HG02938 (cell line): ENCODE results near the gene LRFN5.
"Not testable (repeated sequence)": the region's sequence is repeated elsewhere in the genome, so short reads cannot be mapped to it uniquely, and the experiment has no call there.

ENCODE experiments used
- ATAC-seq: cut with Tn5 transposase; IDR thresholded peaks from one replicate; pipeline ENCODE4 v1.9.1; 2021; ENCODE audit warnings: mild to moderate bottlenecking, moderate library complexity; ENCODE audit not compliant: unreplicated experiment

Gene LRFN5

DNA sequence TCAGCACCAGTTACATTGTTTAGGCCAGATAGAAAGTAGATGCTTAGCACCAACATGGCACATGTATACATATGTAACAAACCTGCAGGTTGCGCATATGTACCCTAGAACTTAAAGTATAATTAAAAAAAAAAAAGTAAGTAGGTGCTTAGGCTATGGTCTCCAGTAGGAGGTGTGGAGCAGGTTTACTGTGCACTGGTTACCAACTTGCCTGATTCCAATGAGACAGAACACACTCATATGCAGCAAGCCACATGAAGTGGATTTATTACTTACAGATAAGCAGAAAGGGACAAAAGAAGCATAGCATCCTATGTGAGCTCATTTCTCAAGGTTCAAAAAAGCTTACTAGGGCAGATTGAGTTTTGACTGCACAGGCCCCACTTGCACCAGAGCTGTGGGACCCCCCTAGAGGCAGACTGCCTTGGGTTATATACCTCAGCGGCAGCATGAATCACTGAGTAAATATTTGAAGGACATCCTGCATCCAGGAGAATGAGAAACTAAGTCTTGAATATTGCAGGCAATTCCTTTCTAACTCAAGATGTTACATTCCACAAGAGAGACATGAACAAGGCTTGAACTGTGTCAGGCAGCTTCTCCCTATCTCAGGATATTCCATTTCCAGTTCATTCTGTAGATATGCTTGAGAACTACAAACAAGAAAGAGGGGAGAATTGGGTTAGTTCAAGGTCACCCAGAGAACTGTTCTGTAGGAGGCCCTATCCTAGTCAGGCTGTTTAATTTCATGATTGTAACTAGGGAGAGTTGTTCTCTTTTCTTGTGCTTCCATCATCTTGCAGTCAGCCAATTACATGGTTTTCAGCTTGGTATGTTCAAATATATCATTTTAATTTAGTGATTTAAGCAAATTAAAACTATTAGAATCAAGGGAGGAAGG lies 30.1 kb downstream of the LRFN5 start:
- ATAC-seq = no peak

DNA sequence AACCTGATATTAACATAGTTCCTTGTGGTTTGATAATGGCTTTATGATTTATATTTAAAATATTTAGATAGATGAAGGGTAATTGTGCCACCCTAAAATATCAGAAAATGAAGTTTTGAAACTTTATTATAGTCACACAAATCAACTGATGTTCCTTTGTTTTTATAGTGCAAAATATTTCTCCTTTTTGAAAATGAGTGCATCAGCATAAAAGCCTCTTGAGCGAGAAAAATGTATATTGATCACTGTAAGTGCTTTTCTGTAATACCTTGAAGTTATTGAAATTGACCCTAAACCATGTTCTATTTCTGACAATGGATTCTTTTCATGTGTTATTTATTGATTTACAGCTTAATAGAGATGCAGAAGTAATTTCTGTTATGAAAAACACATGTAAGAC lies 35.0 kb downstream of the LRFN5 start:
- no peak for ATAC-seq

DNA sequence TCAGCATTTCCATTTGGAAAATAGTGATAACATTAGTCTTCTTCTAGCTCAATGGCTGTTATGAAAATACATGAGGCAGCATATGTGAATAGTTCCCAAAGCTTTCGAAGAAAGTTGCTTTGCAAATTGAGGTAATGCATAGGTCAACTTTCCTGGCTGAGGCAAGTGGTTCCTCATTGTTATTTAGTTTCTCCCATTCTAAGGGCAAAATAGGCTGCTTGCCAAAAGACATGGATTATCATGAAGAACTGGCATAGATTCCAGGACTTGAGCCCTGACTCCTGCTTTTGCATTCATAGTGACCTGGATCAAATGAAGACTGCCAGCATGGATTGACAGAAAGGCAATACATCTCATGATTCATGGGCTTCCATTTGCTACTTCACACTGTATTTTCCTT lies 35.7 kb downstream of the LRFN5 start:
- no peak for ATAC-seq

DNA sequence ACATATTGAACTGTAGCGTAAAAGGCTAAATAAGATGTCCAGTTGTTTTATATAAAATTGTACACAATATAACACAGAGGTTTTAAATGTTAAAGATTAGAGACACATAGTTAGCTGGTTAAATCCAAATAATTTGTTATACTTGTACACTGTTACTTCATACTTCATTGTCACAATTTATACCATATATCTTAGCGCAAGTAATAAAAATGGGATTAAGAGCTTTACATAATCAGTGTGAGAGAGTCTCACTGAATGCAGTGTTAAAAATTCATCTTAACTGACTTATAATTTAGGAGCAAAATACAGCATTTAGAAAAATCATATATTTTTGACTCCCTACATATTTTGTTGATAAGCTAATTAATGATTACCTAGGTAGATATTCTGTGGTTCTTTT lies 36.1 kb downstream of the LRFN5 start:
- no peak for ATAC-seq

DNA sequence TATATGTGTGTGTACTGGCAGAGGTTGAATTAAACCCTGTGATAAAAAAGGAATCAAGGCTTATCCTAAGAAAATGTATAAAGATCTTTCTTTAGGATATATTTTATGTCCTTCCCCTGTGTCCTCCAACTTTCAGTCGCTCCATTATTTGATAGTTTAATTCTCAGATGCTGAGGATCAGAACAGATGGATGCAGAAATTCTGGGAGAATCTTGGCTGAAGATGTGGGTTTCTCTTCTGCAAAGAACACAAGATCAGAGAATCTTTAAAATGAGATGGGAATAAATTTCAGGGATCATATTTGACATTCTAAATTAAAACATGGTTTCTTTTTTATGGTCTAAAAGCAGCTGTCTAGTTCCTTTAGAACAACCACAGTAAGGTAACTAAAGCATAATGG lies 37.9 kb downstream of the LRFN5 start:
- no peak for ATAC-seq

DNA sequence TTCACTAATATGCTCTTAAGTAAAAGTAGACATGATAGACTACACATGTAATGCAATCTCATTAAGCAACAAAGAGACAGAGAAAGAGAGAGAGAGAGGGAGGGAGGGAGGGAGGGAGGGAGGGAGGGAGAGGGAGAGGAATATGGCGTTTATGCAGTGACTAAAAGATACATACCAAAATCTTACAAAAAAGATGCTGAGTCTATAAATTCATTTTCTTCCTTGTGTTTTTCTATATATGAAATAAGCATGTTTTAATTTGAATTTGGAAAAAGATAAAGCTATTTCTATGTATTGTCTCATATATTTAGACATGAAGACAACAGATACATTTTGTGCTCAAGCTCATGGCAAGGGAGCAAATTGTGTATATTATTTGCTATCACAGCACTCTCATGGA lies 44.1 kb downstream of the LRFN5 start:
- no peak for ATAC-seq

DNA sequence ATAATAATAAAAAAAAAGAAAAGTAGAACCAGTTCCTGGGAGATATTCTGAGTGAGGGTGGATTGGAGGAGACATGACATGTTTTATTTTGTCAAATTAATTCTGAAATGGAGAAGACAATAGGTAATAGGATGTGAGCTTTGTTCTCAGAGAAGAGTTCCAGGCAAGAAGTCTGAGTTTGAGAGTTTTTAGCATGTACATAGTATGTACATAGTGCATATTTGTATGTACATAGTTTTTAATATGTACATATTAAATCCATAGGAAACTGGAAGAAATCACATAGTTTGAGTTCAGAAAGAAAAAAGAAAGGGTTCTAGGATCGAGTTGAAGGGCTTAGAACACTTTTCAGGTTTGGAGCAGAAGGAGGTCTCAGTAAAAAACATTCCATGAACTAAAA lies 47.5 kb downstream of the LRFN5 start:
- ATAC-seq = no peak

DNA sequence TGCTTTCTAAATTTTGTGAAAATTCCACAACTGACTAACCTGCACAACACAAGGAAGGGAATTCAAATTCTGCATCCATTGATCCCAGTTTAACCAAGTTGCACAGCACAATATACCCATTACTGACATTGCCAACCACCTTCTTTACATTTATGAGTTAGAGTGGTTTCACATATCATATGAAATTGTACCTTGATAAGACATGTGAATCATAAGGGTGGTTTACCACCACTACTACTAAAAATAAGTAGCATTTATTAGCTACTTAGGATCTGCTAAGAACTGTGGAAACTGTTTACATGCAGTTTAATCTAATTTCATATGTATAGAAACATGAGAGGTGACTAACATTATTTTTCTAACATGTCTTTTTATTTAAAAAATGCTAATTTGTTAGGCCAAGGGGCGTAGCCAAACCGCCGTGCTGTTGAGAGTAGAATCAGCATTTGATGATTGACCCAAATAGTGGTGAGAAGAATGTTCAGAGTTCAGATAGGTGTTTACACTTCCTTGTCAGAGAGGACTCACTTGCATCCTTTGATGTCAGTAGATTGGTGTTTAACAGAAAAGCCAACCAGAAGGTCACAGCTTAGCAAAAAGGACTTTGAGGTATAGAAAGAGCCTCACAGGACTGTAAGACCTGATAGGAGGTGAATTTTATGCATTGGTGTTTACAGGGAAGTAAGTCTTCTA lies 56.2 kb downstream of the LRFN5 start:
- no peak for ATAC-seq

DNA sequence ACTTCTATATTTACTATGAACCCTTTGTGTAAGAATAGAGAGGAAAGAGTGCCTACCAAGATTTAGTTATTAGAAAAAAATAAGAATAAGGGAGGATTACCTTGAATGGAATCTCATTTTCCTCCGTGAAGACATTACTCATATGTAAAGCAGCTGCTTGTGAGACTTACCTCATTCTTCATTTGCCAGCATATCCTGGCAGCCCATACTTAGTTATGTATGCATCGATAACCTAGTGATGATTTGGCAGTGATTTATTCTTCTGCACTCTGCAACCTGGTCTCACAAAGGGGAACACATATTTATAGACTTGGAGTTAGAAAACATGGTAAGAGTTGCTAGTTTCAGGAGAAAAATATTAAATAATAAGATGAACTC lies 56.8 kb downstream of the LRFN5 start:
- ATAC-seq = no peak

DNA sequence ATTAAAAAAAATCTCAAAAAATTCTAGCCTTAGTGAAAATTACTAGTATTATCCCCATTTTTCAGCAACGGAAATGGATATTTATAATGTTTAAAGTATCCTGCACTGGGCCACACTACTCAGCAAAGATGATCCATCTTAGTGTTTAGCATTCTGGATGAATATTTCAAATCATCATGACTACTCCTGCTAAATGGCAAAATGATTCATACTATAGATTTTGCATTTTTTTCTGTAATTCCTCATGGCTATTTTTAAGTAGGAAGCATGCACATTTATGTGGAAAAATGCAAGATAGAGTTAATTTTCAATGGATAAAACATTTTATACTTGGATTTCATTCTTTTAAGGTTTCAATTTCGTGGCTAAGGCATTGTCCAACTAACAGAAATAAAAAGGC lies 59.6 kb downstream of the LRFN5 start:
- ATAC-seq = no peak

DNA sequence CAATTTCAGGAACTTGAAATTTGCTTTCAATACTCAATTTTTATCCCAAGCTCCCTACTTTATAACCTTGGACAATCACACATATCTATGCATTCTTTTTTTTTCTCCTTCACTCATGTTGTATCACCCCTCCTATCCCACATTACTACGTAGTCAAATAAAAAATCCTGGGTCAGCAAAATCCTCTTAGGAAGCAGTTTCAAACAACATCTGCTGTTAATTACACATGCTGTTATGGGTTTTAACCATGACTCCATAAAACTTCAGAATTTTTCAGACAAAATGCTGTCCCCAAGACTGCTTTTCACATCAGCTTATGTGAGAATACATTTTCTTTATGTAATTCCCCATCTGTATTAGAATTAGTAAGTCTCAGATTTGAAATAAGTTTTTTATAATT lies 61.7 kb downstream of the LRFN5 start:
- no peak for ATAC-seq

DNA sequence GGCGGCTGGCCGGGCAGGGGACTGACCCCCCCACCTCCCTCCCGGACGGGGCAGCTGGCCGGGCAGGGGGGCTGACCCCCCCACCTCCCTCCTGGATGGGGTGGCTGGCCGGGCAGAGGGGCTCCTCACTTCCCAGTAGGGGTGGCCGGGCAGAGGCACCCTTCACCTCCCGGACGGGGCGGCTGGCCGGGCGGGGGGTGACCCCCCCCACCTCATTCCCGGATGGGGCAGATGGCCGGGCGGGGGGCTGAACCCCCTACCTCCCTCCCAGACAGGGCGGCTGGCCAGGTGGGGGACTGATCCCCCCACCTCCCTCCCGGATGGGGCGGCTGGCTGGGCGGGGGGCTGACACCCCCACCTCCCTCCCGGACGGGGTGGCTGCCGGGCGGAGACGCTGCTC lies 66.9 kb downstream of the LRFN5 start:
- not testable (repeated sequence) for ATAC-seq

DNA sequence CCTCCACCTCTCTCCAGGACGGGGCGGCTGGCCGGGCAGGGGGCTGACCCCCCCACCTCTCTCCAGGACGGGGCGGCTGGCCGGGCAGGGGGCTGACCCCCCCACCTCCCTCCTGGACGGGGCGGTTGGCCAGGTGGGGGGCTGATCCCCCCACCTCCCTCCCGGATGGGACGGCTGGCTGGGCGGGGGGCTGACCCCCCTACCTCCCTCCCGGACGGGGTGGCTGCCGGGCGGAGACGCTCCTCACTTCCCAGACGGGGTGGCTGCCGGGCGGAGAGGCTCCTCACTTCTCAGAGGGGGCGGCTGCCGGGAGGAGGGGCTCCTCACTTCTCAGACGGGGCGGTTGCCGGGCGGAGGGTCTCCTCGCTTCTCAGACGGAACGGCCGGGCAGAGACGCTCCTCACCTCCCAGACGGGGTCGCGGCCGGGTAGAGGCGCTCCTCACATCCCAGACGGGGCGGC lies 67.9 kb downstream of the LRFN5 start:
- ATAC-seq = not testable (repeated sequence)

DNA sequence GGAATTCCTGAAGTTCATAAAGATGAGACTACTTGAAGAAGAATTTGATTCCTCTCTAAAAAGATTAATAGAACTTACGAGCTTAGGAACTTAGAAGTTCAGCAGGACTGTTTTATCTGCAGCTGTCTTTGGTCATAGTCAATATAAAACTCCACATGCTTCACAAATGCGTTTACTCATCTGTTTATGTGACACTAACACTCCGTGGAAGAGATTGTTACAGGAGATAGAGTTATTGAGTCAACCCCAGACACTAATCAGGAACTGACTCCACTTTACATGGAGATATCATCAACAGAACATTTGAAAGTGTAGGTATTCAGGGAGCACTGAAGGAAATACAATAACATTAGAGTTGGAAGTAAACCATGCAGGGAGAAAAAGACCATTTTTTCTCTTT lies 92.8 kb downstream of the LRFN5 start:
- no peak for ATAC-seq

DNA sequence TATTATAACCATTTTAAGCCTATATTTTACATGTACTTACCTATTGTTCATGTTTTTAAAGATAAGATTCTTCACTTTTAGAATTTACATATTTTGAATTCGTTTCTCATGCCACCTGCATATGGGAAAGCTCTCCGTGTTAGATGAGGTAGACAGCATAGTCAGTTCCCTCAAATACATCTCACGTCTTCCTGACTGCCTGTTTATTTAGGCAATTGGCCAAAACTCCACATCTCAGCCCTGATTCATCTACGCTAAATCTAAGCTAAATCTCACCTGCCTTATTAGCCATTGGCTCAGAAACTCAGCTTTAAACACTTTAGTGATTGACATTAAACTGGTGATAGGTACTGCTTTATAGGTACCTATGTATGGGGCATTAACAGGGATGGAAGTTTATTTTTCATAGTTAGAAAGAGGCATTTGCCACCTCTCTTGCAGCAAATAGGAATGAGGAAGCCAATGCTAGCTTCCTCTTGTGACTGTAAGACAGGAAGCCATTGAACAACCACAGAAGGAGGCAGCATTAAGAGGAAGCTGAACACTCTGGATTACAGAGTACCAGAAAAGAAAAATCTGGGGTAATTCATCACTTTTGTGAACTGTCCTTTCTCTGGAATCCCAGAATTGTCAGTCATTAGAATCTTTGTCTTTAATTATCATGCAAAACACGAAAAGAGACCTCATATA lies 111.9 kb downstream of the LRFN5 start:
- ATAC-seq = no peak

DNA sequence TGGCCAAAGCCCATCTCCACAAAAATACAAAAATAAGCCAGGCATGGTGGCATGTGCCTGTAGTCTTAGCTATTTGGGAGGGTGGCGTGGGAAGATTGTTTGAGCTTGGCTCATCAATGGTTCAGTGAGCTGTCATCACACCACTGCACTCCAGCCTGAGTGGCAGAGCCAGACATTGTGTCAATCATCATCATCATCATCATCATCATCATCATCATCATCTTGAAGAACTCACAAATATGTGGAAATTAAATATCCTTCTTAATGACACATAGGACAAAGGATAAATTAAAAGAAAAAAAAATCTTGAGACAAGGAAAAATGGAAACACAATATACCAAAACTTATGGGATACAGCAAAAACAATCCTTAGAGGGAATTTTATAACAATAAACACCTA lies 132.5 kb downstream of the LRFN5 start:
- no peak for ATAC-seq

DNA sequence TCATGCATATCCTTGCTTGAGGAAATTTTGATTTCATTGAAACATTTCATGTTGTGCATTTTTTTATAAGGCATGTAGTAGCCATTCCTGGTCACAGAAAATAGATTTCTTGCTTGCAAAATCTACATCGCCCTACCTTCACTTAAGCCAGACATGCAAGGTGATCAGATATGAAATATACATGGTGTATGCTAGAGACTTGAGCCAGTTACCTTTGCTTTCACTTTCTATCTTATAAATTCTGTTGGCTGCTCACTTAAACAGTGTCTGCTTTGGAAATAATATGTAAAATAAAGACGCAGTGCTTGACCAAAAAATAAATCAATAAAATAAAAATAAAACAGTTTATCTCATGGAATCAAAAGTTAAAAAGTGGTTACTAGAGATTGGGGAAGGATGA lies 136.5 kb downstream of the LRFN5 start:
- ATAC-seq = no peak

DNA sequence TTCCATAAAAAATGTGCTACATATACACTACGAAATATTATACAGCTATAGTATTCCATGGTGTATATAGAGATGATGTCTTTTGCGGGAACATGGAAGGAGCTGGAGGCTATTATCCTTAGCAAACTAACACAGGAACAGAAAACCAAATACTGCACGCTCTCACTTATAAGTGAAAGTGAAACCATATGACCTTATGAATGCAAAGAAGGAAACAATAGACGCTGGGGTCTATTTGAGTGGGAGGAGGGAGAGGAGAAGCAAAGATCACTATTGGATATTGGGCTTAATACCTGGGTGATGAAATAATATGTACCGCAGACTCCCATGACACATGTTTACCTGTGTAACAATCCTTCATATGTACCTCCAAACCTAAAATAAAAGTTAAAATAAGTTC lies 142.8 kb downstream of the LRFN5 start:
- no peak for ATAC-seq

DNA sequence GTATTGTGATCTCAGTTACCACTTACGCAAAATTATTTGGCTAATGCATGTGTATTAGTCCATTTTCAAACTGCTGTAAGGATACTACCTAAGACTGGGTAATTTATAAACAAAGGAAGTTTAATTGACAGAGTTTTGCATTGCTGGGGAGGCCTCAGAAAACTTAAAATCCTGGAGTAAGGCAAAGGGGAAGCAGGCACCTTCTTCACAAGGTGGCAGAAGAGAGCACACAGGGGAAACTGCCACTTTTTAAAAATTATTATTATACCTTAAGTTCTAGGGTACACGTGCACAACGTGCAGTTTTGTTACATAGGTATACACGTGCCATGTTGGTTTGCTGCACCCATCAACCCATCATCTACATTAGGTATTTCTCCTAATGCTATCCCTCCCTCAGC lies 143.9 kb downstream of the LRFN5 start:
- not testable (repeated sequence) for ATAC-seq

DNA sequence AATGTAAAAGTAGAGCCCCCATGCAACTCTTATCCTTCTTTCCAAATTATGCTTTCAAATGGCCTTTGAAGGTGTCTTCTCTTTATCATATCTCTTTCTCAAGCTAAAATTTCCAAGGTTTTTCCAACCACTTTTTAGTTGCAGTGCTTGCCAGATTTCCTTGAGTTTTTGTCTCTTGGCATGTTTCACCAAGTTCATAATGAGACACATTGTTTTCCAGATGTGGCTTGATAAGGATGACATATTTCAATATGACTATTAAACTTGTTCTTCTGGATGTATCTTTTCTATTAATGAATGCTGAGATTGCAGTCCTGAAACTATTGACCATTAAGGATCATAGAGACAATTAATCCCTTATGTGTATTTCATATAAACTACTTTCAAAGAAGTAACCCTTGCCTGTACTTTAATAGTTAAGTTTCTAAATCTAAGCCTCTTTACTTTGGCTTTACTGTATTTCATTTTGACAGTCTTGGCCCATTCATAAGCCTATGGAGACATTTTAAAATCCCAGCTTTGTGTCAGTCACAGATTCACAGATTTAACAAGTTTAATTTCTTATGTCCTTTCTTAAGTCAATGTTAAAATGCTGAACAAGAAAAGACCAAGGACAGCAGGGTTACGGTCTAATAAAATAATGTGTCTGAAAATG lies 151.5 kb downstream of the LRFN5 start:
- ATAC-seq = no peak

DNA sequence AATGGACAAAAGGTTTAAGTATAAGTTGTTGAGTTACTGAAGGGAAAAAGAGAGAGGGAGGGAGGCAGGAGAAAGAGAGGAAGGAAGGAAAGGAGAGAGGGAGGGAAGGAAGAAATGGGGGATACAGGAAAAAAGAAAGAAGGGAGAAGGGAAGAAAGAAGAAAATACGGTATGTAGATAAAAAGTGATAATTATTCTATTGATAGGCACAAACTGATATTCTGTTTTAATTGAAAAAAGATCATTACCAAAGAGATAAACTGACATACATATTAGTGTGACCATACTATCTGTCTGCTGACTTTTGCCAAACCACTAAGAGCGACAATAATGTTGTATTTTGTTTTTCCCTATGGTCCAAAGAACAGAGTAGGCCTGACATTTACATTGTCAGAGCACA lies 154.5 kb downstream of the LRFN5 start:
- ATAC-seq = no peak
